GM19043 (cell line): ENCODE results near the gene MED12L.

Experiments used
- ATAC-seq: cut with Tn5 transposase; IDR thresholded peaks from one replicate; pipeline ENCODE4 v1.9.1; 2021; ENCODE audit warnings: low read depth; ENCODE audit not compliant: unreplicated experiment

The MED12L gene

DNA sequence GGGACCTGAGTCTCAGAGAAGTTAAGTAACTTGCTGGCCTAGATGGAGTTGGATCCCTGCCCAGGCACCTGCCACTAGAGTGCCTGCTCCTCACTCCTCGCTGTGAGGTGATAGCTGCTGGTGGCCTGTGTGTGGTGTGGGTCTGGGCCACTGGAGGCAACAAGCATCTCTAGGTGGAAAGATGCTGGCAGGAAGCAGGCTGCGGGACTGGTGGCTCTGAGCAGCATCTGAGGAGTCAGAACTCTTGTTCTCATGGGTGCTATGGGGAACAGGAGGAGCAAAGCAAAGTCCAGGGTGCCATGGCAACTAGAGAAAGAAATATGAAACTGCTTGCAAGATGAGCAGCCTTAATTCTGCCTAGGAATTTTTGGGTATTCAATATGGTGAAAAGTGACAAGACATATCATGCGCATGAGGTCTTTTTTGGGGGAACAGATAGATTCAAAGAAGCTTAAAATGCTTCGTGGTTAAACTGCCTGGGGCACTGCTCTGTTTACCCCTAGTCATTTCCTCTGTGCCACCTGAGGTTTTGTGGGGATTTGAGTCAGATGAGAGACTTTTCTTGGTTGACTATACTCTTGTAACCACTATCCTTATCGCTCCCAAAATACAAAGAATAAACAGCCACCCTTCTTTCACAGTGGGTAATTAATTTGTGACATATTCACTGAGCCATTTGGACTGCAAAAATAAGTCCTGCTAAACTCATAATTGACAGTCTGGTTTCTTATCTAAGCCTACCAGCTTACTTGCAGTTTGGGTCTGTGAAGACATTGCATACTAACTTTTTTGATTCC is 50.3 kb downstream of the MED12L start:
- no peak for ATAC-seq

DNA sequence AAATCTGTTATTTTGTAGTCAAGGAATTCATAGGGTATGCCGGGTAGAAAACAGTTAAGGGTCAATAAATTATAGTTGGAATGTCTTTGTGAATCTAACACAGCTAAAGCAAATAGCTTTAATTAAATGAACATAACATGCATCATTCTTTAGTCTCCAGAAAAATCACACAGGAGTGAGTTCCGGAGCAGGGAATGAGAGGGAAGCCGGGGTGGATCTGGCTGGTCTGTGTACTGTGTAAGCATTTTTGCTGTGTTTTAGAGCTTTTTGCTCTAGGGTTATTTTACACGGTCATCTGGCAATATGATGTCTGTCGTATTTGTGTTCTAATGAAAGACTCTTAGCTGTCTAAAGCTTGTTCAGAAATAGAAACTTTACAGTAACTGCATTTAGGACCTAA is 57.5 kb downstream of the MED12L start:
- ATAC-seq, result no peak

DNA sequence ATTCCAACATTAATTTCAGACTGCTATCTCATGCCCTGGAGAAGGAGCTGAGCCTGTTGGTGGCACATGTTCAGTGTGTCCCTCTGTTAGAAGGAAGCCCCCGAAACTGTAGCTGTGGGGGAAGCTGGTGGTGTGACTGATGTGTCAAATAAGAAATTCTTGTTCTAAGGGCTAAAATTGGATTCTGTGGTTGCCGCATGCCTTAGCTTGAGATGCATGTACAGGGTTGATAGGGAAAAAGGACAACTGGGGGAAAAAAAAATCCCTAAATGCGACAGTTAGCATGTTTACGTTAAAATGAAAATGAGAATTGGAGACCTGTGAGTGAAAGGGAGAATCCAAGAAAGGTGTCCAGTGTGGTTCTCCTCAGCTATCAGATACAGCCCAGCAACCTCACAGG is 58.6 kb downstream of the MED12L start:
- ATAC-seq, result no peak

- ATAC-seq, result no peak
Observed at GRCh38 chr3:151144760-151145159, 59.3 kb downstream of the MED12L start.

- peak; percentile 8 for ATAC-seq
Observed at GRCh38 chr3:151145713-151146070, 60.2 kb downstream of the MED12L start.

- ATAC-seq, result peak; percentile 94
Observed at GRCh38 chr3:151146071-151146730, 60.7 kb downstream of the MED12L start.

GRCh38 chr3:151146731-151147091 is 61.2 kb downstream of the MED12L start:
- ATAC-seq, result no peak

DNA sequence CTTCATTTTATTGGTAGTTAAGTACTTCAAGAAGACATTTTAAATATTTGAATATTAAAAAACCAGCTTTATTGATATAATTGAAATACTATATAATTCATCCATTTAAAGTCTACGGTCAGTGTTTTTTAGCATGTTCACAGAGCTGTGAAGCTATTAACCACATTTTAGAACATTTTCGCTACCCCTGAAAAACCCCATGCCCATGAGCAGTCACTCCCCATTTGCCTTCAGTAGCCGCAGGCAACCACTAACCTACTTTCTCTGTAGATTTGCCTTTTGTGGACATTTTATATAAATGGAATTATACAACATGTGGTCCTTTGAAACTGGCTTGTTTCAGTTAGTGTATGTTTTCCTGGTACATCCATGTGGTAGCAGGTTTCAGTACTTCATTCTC is 61.8 kb downstream of the MED12L start:
- no peak for ATAC-seq

- no peak for ATAC-seq
Observed at GRCh38 chr3:151152455-151153079, 67.1 kb downstream of the MED12L start.

- no peak for ATAC-seq
Observed at GRCh38 chr3:151154566-151154965, 69.1 kb downstream of the MED12L start.

GRCh38 chr3:151155409-151156128 is 70.1 kb downstream of the MED12L start:
- no peak for ATAC-seq

DNA sequence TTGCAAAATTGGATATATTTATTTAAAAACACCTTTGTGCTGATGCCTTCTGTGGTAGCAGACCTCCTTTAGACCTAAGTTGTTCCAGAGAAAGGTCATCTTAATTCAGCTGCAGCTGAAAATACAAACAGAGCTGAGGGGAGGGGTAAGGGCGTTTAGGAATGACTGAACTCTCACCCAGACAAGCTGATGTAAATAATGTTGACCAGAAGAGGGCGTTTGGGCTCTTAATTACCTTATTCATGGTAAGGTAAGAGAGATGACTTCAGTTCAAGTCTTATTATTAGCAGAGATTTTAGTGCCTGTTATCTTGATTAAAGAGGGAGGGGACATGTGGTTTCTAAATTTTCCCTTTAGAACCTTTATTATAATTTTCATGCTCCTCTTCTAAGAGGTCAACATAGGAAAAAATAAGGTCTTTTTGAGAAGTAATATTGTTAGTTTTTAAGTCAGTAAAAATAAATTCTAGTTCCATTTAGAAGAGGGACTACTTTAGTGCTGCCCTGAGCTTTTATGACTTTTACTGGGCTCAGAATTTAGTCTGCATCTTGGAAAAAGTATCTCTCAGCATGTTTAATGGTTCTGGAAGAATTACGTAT is 71.3 kb downstream of the MED12L start:
- peak; percentile 77 for ATAC-seq

DNA sequence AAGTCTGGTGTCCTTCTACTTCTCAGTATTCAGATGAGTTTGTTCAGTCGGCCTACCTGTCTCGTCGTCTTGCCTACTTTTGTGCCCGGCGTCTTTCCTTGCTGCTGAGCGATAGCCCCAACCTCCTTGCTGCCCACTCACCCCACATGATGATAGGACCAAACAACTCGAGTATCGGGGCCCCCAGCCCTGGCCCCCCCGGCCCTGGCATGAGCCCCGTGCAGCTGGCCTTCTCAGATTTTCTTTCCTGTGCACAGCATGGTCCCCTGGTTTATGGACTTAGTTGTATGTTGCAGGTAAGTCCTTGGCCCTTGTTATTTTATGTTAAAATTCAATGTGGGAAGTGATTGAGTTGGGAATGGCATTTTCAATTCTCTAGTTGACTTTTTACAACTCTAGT is 74.3 kb downstream of the MED12L start:
- ATAC-seq, result no peak

DNA sequence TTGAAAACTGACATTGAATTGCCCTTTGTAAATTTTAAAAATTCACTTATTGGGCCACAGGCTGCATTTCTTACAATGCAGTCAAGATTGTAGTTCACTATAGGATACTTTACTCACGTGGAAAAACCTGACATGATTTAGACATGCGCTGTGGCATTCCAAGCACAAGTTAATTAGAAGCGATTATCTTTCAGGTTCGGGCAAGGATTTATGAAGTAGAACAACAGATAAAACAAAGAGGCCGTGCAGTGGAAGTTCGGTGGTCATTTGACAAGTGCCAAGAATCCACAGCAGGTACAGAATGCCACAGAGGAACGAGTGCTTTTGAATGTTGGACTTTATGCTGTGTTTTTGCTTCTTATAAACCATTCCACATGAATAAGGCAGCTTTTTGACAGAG is 79.8 kb downstream of the MED12L start:
- ATAC-seq, result no peak

- no peak for ATAC-seq
Observed at GRCh38 chr3:151166161-151166560, 80.7 kb downstream of the MED12L start.

GRCh38 chr3:151168269-151169094 is 83.0 kb downstream of the MED12L start:
- ATAC-seq, result peak; percentile 40

- peak; percentile 28 for ATAC-seq
Observed at GRCh38 chr3:151169262-151169947, 83.9 kb downstream of the MED12L start.

DNA sequence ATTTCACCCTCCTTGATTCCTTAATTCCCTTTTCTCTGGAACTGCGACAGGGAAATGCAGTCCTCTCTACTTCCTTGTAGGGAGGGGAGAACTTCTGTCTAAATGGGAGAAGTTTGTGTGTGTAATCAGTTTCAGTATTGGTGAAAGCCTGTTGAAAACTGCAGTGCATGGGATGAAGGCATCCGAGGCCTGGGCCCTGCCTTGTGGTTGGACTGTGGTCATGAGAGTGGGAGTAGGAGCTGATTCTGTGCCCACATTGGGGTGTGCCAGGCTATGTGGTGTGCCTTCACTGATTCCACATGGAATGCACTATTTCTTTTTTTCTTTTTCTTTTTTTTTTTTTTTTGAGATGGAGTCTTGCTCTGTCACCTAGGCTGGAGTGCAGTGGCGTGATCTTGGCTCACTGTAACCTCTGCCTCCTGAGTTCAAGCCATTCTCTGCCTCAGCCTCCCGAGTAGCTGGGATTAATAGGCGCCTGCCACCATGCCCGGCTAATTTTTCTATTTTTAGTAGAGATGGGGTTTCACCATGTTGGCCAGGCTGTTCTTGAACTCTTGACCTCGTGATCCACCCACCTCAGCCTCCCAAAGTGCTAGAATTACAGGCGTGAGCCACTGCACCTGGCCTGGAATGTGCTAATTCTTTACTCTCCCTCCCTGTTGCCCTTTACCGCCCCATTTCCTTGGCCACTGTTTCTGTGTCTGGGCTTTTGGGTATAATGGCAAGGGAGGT is 84.7 kb downstream of the MED12L start:
- ATAC-seq, result peak; percentile 25
